C4-2B (cell line): ENCODE results near the gene ICA1.

Source experiments
- CTCF ChIP-seq: fragments of 450-650 bp; conservative IDR thresholded peaks from 2 replicates; pipeline ENCODE4 v1.5.1; 2017; ENCODE audit warnings: mild to moderate bottlenecking
- ZFX ChIP-seq: fragments of 450-650 bp; IDR thresholded peaks from 2 replicates; pipeline ENCODE4 v1.6.1; 2017

GRCh38 chr7:8117195-8117594 is 144.8 kb downstream of the ICA1 start:
- TF ChIP-seq CTCF (no peak), ZFX (no peak)
